ENCODE measurements around the gene SENP1. TPM values are rescaled to one million over a fixed set of nuclear protein-coding genes. Genes with fewer than 3 reads are reported as not detected.

SENP1 gene
- total and polyA plus RNA-seq, 2 experiments from 2014 or later = 8.6 to 27.7 TPM

- no peak for TF ChIP-seq ETS1 (IDR thresholded peaks at IDR 0.05)
- no peak for TF ChIP-seq POLR2AphosphoS5 (IDR thresholded peaks at IDR 0.05; ENCODE audit: low read depth)
- TF ChIP-seq EZH2 (IDR thresholded peaks at IDR 0.05; ENCODE audit: low read depth, unreplicated experiment) = no peak
- TF ChIP-seq ZNF331 (CRISPR knock-in tag; IDR thresholded peaks at IDR 0.05; ENCODE audit: low read depth) = no peak
- no peak for TF ChIP-seq REST (IDR thresholded peaks at IDR 0.05; ENCODE audit: unreplicated experiment)
- TF ChIP-seq EZH2phosphoT487 (IDR thresholded peaks at IDR 0.05; ENCODE audit: unreplicated experiment) = no peak
- no peak for TF ChIP-seq JUNB (IDR thresholded peaks at IDR 0.05; ENCODE audit: unreplicated experiment)
Measured at GRCh38 chr12:48121522-48121921, 15.6 kb upstream of the SENP1 start (continued).

GRCh38 chr12:48119834-48120195, 13.9 kb upstream of the SENP1 start:
- peaks cover 23% of the 10 kb centered on the region for H3K79me2 ChIP-seq (replicated peaks; ENCODE audit: insufficient read depth)
- H3K27ac Mint-ChIP-seq = peak overlapping the region; percentile 76
- H3K4me2 ChIP-seq = peak overlapping the region; percentile 90

More at GRCh38 chr12:48119834-48120195, 13.9 kb upstream of the SENP1 start:
- H3K27me3 Mint-ChIP-seq (ENCODE audit: insufficient read depth, low read depth, poor library complexity) = peaks cover 5% of the 10 kb centered on the region
- no peaks in the 10 kb centered on the region for H3K9me2 ChIP-seq (ENCODE audit: insufficient read depth)
- ATAC-seq = no peak; the same call in 2 of the 3 replicates
- peak overlapping the region; percentile 91 for H3K4me3 Mint-ChIP-seq
- peaks cover 14% of the 10 kb centered on the region for H3K4me1 ChIP-seq (ENCODE audit: insufficient read depth)
- peak; percentile 6 for DNase-seq (ENCODE audit: low spot score)
- H3K27me3 ChIP-seq (ENCODE audit: insufficient read depth) = no peaks in the 10 kb centered on the region
- H3F3A ChIP-seq (replicated peaks; ENCODE audit: low read depth) = no peaks in the 10 kb centered on the region
- peaks cover 14% of the 10 kb centered on the region for H3K36me3 ChIP-seq (ENCODE audit: insufficient read depth)
- H3K9me3 Mint-ChIP-seq = peaks cover 6% of the 10 kb centered on the region; the same call in 2 of the 3 replicates
- H3K4me1 Mint-ChIP-seq = peaks cover 15% of the 10 kb centered on the region
- peaks cover 10% of the 10 kb centered on the region for H4K20me1 ChIP-seq (replicated peaks; ENCODE audit: insufficient read depth)
- TF ChIP-seq ZNF331 (CRISPR knock-in tag; IDR thresholded peaks at IDR 0.05; ENCODE audit: low read depth) (no peak), EZH2 (IDR thresholded peaks at IDR 0.05; ENCODE audit: low read depth, unreplicated experiment) (no peak), POLR2AphosphoS5 (IDR thresholded peaks at IDR 0.05; ENCODE audit: low read depth) (no peak), STAT1 (IDR thresholded peaks at IDR 0.05; ENCODE audit: unreplicated experiment) (no peak), ETS1 (IDR thresholded peaks at IDR 0.05) (no peak), ZNF114 (CRISPR knock-in tag; IDR thresholded peaks at IDR 0.05) (no peak), CTCF (conservative IDR thresholded peaks at IDR 0.05; ENCODE audit: low read depth in 2 of 2) (no peak), EZH2phosphoT487 (IDR thresholded peaks at IDR 0.05; ENCODE audit: unreplicated experiment) (no peak), NANOG (IDR thresholded peaks at IDR 0.05; ENCODE audit: borderline replicate concordance) (no peak), REST (IDR thresholded peaks at IDR 0.05; ENCODE audit: unreplicated experiment) (no peak)
- peak overlapping the region; percentile 76 for H3K27ac ChIP-seq (ENCODE audit: low read depth)
- peaks cover 14% of the 10 kb centered on the region for H3K36me3 Mint-ChIP-seq (ENCODE audit: low read depth)
- H2AFZ ChIP-seq = peak overlapping the region; percentile 80; the same call in 1 of the 2 replicates
- H3K4me3 ChIP-seq = peak overlapping the region; percentile 90
